HFF-Myc (cell line): ENCODE data around the gene PDE10A.

Experiments used
- DNase-seq: peaks from one replicate; pipeline ENCODE4 v3.0.0-alpha.2; 2011; ENCODE audit warnings: low read depth; ENCODE audit errors: extremely low read depth
- H3K4me3 ChIP-seq: replicated peaks from 2 replicates; pipeline ENCODE4 v1.5.1; 2011; ENCODE audit warnings: low read depth, mild to moderate bottlenecking, control low read depth, low read length
- TF ChIP-seq, protein P1 (sequence below): IDR thresholded peaks from 2 replicates; pipeline ENCODE4 v1.5.1; 2012; ENCODE audit warnings: mild to moderate bottlenecking, low read depth, low read length, control low read depth; ENCODE audit errors: missing control alignments

The PDE10A gene

GRCh38 chr6:165551828-165552227 is 111.2 kb downstream of the PDE10A start:
- no peak for DNase-seq
- TF ChIP-seq, protein P1, sequence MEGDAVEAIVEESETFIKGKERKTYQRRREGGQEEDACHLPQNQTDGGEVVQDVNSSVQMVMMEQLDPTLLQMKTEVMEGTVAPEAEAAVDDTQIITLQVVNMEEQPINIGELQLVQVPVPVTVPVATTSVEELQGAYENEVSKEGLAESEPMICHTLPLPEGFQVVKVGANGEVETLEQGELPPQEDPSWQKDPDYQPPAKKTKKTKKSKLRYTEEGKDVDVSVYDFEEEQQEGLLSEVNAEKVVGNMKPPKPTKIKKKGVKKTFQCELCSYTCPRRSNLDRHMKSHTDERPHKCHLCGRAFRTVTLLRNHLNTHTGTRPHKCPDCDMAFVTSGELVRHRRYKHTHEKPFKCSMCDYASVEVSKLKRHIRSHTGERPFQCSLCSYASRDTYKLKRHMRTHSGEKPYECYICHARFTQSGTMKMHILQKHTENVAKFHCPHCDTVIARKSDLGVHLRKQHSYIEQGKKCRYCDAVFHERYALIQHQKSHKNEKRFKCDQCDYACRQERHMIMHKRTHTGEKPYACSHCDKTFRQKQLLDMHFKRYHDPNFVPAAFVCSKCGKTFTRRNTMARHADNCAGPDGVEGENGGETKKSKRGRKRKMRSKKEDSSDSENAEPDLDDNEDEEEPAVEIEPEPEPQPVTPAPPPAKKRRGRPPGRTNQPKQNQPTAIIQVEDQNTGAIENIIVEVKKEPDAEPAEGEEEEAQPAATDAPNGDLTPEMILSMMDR, result no peak
- no peak overlapping the region for H3K4me3 ChIP-seq

DNA sequence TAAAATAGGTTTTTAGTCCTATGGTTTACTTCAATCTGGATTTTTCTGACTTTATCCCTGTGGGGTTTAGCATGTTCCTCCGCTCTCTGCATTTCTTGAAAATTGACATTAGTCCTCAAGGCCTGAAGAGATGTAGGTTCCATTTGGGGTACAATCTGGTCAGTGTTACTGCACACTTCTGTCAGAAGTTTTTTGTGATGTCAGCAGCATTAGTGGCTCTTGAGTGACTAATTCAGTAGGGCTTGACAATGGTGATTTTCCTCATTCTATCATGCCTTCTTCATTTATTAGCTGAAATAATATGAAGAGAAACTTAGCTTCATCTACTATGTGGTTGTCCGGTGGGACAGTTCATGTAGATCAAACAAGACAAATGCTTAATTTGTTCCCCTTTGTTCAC is 114.6 kb downstream of the PDE10A start:
- no peak overlapping the region for H3K4me3 ChIP-seq
- TF ChIP-seq, protein P1, result no peak
- no peak for DNase-seq

- no peak for DNase-seq
- H3K4me3 ChIP-seq, result no peak overlapping the region
- TF ChIP-seq, protein P1, result no peak
These were observed 117.2 kb downstream of the PDE10A start for GRCh38 chr6:165545806-165546205.

GRCh38 chr6:165543781-165544180 is 119.3 kb downstream of the PDE10A start:
- TF ChIP-seq, protein P1, result no peak
- DNase-seq, result no peak

DNA sequence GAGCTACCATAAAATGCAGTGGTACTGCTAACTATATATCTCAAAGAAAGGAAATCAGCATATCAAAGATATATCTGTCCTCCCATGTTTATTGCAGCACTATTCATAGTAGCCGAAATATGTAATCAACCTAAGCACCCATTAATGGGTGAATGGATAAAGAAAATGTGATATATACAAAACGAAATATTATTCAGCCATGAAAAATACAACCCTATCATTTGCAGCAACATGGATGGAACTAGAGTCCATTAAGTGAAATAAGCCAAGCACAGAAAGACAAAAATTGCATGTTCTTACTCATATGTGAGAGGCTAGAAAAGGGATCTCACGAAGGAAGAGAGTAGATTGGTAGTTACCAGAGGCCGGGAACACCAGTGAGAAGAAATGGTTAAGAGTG is 126.1 kb downstream of the PDE10A start:
- TF ChIP-seq, protein P1, result no peak
- no peak for DNase-seq
- no peak overlapping the region for H3K4me3 ChIP-seq

More at GRCh38 chr6:165543781-165544180, 119.3 kb downstream of the PDE10A start:
- H3K4me3 ChIP-seq, result no peak overlapping the region

DNA sequence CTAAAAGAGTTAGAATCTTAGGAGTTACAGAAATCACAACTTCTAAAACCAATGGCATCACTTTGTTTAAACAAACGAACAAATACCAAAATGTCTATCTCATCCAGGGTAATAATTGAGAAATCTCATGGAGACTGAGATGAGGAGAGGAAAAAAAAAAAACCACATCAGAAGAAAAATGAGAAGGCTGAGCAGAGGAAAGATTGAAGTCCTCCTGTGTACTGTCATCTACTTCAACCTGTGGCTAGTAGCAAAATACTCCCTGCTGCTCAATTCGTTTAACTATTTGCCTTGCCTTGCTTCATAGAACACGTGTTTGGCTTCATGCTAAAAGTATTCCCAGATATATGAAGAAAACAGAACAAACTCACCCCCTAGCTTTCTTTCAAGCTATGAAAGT is 143.7 kb downstream of the PDE10A start:
- no peak for DNase-seq
- H3K4me3 ChIP-seq, result no peak overlapping the region
- TF ChIP-seq, protein P1, result no peak

- TF ChIP-seq, protein P1, result no peak
- no peak overlapping the region for H3K4me3 ChIP-seq
- no peak for DNase-seq
These were observed 146.9 kb downstream of the PDE10A start for GRCh38 chr6:165515963-165516624.
